ENCODE data around the gene OR10D3. TPM values are rescaled to one million over a fixed set of nuclear protein-coding genes. Genes with fewer than 3 reads are reported as not detected.

OR10D3 gene
- polyA plus RNA-seq, 1 of the 3 experiments (the other 2 are of a cell fraction), result not detected

GRCh38 chr11:124199702-124200101 lies 16.6 kb downstream of the OR10D3 start:
- no peak for DNase-seq
- 0% methylated on average over 1 of the region's 1 CpG for WGBS (ENCODE audit: low lambda C conversion rate)
- no peaks in the 10 kb centered on the region; the same call in 1 of the 2 replicates for H3K27me3 ChIP-seq (ENCODE audit: insufficient read depth)

DNA sequence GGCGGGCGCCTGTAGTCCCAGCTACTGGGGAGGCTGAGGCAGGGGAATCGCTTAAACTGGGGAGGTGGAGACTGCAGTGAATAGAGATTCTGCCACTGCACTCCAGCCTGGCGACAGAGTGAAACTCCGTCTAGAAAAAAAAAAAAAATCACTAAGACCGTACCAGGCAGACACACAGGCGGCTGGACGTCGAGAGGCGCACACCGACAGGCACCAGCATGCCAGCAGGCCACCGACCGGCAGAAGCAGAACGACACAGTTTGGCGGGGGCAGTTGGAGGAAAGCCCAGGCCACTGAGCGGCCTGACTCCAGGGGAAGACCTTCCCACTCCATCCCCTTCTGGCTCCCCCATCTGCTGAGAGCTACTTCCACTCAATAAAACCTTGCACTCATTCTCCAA lies 17.5 kb downstream of the OR10D3 start:
- H3K4me3 ChIP-seq (ENCODE audit: low read depth in 2 of 2, low read length in 1 of 2), result no peak overlapping the region
- no peaks in the 10 kb centered on the region for H3K9me2 ChIP-seq
- no peaks in the 10 kb centered on the region for H3K9me3 ChIP-seq
- ChIA-PET POLR2A (no interaction called here), CTCF (interaction anchor here (0.6 to 1.8 kb wide), 4 partner anchors 42 to 132 kb away, joined by 3 to 7 read pairs (median 4); no protein-coding TSS in a partner anchor)
- no peaks in the 10 kb centered on the region for H3K36me3 ChIP-seq (replicated peaks in 1 of 2; ENCODE audit: control insufficient read depth in 1 of 2, insufficient read depth in 2 of 2, low read length in 1 of 2)
- 30% methylated on average over 16 of the region's 16 CpGs for WGBS (ENCODE audit: low lambda C conversion rate)
- no peaks in the 10 kb centered on the region for H3K79me2 ChIP-seq (ENCODE audit: insufficient read depth)
- H3K27ac ChIP-seq (ENCODE audit: low read depth in 2 of 2, low read length in 1 of 2), result no peak overlapping the region
- no peak overlapping the region for H2AFZ ChIP-seq (ENCODE audit: low read depth)
- TF ChIP-seq RXRA (IDR thresholded peaks at IDR 0.05; ENCODE audit: borderline replicate concordance, low read depth), result no peak
- no peak for TF ChIP-seq CHD2 (IDR thresholded peaks at IDR 0.05; ENCODE audit: low read length, partially characterized antibody)
- TF ChIP-seq POLR2AphosphoS5 (IDR thresholded peaks at IDR 0.05; ENCODE audit: low read depth, low read length), result no peak
- TF ChIP-seq FOXM1 (IDR thresholded peaks at IDR 0.05; ENCODE audit: low read depth), result no peak
- no peak for TF ChIP-seq EP300 (IDR thresholded peaks at IDR 0.05; ENCODE audit: borderline replicate concordance in 1 of 2, low read depth in 1 of 2, low read length in 1 of 2)
- no peak for TF ChIP-seq JUND (IDR thresholded peaks at IDR 0.05)
- TF ChIP-seq TEAD4 (IDR thresholded peaks at IDR 0.05; ENCODE audit: borderline replicate concordance, insufficient read depth), result no peak
- TF ChIP-seq FOSL2 (IDR thresholded peaks at IDR 0.05; ENCODE audit: borderline replicate concordance, low read depth), result no peak
- no peak for TF ChIP-seq MEF2A (IDR thresholded peaks at IDR 0.05; ENCODE audit: borderline replicate concordance, low read depth)
- no peak for TF ChIP-seq YY1 (IDR thresholded peaks at IDR 0.05; ENCODE audit: low read depth)
- TF ChIP-seq, protein P1, sequence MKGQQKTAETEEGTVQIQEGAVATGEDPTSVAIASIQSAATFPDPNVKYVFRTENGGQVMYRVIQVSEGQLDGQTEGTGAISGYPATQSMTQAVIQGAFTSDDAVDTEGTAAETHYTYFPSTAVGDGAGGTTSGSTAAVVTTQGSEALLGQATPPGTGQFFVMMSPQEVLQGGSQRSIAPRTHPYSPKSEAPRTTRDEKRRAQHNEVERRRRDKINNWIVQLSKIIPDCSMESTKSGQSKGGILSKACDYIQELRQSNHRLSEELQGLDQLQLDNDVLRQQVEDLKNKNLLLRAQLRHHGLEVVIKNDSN (IDR thresholded peaks at IDR 0.05; ENCODE audit: borderline replicate concordance, low read depth), result no peak
- TF ChIP-seq USF2 (IDR thresholded peaks at IDR 0.05; ENCODE audit: borderline replicate concordance, low read depth, low read length), result no peak
- no peak for TF ChIP-seq TCF12 (IDR thresholded peaks at IDR 0.05)
- TF ChIP-seq REST (IDR thresholded peaks at IDR 0.05; ENCODE audit: low read depth, low read length), result no peak
- no peak for TF ChIP-seq GATA2 (CRISPR knock-in tag; IDR thresholded peaks at IDR 0.05)
- no peaks in the 10 kb centered on the region for H3K4me1 ChIP-seq (ENCODE audit: control insufficient read depth in 1 of 2, insufficient read depth in 2 of 2, low read depth in 1 of 2, low read length in 1 of 2)
- peaks cover 4% of the 10 kb centered on the region; the same call in 1 of the 2 replicates for H3K27me3 ChIP-seq (ENCODE audit: insufficient read depth)
- no peaks in the 10 kb centered on the region for H4K20me1 ChIP-seq (ENCODE audit: insufficient read depth)
- H3F3A ChIP-seq (replicated peaks; ENCODE audit: insufficient read depth), result no peaks in the 10 kb centered on the region
- DNase-seq, result no peak
- H3K9ac ChIP-seq, result no peak overlapping the region
- H3K4me2 ChIP-seq, result no peak overlapping the region

More at GRCh38 chr11:124199702-124200101, 16.6 kb downstream of the OR10D3 start:
- Histone ChIP-seq H3K9me3 (no peaks in the 10 kb centered on the region), H3K36me3 (replicated peaks in 1 of 2; ENCODE audit: control insufficient read depth in 1 of 2, insufficient read depth in 2 of 2, low read length in 1 of 2) (no peaks in the 10 kb centered on the region), H4K20me1 (ENCODE audit: insufficient read depth) (no peaks in the 10 kb centered on the region), H3F3A (replicated peaks; ENCODE audit: insufficient read depth) (no peaks in the 10 kb centered on the region), H3K9ac (no peak overlapping the region), H3K79me2 (ENCODE audit: insufficient read depth) (no peaks in the 10 kb centered on the region), H3K4me3 (ENCODE audit: low read depth in 2 of 2, low read length in 1 of 2) (no peak overlapping the region), H2AFZ (ENCODE audit: low read depth) (no peak overlapping the region), H3K4me1 (ENCODE audit: control insufficient read depth in 1 of 2, insufficient read depth in 2 of 2, low read depth in 1 of 2, low read length in 1 of 2) (no peaks in the 10 kb centered on the region), H3K9me2 (no peaks in the 10 kb centered on the region), H3K4me2 (no peak overlapping the region), H3K27ac (ENCODE audit: low read depth in 2 of 2, low read length in 1 of 2) (no peak overlapping the region)
- CTCF ChIA-PET, result interaction anchor here (1.5 to 1.8 kb wide), 2 partner anchors 43 to 128 kb away, joined by 3 to 6 read pairs; no protein-coding TSS in a partner anchor
- POLR2A ChIA-PET, result no interaction called here
- TF ChIP-seq GATA2 (CRISPR knock-in tag; IDR thresholded peaks at IDR 0.05) (no peak), USF2 (IDR thresholded peaks at IDR 0.05; ENCODE audit: borderline replicate concordance, low read depth, low read length) (no peak), NRF1 (IDR thresholded peaks at IDR 0.05; ENCODE audit: low read depth, low read length) (no peak), FOSL2 (IDR thresholded peaks at IDR 0.05; ENCODE audit: borderline replicate concordance, low read depth) (no peak), GABPA (IDR thresholded peaks at IDR 0.05; ENCODE audit: low read depth) (no peak), RCOR1 (IDR thresholded peaks at IDR 0.05; ENCODE audit: low read length) (no peak), NFIC (IDR thresholded peaks at IDR 0.05; ENCODE audit: borderline replicate concordance) (no peak)

Data from SK-N-SH (cell line).